Cardiac muscle cell (in vitro differentiated cells and primary cell): ENCODE measurements around the gene THADA. TPM values are rescaled to one million over a fixed set of nuclear protein-coding genes. Genes with fewer than 3 reads are reported as not detected.

ENCODE experiments used
- DNase-seq, 2 donors: peaks; one replicate each; pipeline versions ENCODE4 v3.0.0 to v3.0.0-alpha.2; 2010 to 2017; ENCODE audit warnings: low read depth in 1 of 2, low spot score in 1 of 2
- H3K27ac ChIP-seq: fragments of 200-600 bp; sonication (generic); 2 replicates; pipeline ENCODE4 v1.5.1; 2016
- H3K27me3 ChIP-seq: fragments of 200-600 bp; sonication (generic); 2 replicates; pipeline ENCODE4 v1.6.0; 2016; ENCODE audit warnings: control low read depth
- H3K36me3 ChIP-seq: fragments of 200-600 bp; sonication (generic); 2 replicates; pipeline ENCODE4 v1.5.1; 2016; ENCODE audit warnings: control low read depth
- H3K4me1 ChIP-seq: fragments of 200-600 bp; sonication (generic); 2 replicates; pipeline ENCODE4 v1.8.1; 2017; ENCODE audit warnings: low read depth, mild to moderate bottlenecking, mixed run types
- H3K4me3 ChIP-seq: fragments of 200-600 bp; sonication (generic); 2 replicates; pipeline ENCODE4 v1.5.1; 2016; ENCODE audit warnings: mild to moderate bottlenecking
- H3K9me3 ChIP-seq: fragments of 200-600 bp; sonication (generic); 2 replicates; pipeline ENCODE4 v1.5.1; 2017; ENCODE audit warnings: low read depth, mild to moderate bottlenecking, control low read depth
- CTCF ChIP-seq: IDR thresholded peaks from 2 replicates; pipeline ENCODE4 v1.5.1; 2012; ENCODE audit warnings: low read depth, mild to moderate bottlenecking, low read length
- polyA plus RNA-seq: library from polyadenylated mRNA; unstranded; fragments of >200 nt; fragmentation: Nextera tagmentation; extraction: Ambion mirVana; gene quantifications from 2 replicates; pipeline ENCODE4 v1.2.1, GENCODE V29; 2016
- total RNA-seq: library from RNA; depleted of rRNA; stranded (reverse); fragments of >200 nt; gene quantifications from 2 replicates; pipeline ENCODE4 v1.2.3, GENCODE V29; 2016

THADA gene
- total and polyA plus RNA-seq, 2 experiments from 2014 or later = 11.9 to 17.3 TPM

- no peak overlapping the region for H3K27ac ChIP-seq
- no peaks in the 10 kb centered on the region for H3K27me3 ChIP-seq
- H3K9me3 ChIP-seq = no peaks in the 10 kb centered on the region
- no peak for TF ChIP-seq CTCF
- H3K36me3 ChIP-seq = no peaks in the 10 kb centered on the region
- no peak overlapping the region for H3K4me3 ChIP-seq
- DNase-seq = no peak
- no peaks in the 10 kb centered on the region for H3K4me1 ChIP-seq
Measured at GRCh38 chr2:43491065-43491639, 104.7 kb downstream of the THADA start.

GRCh38 chr2:43490252-43490786 lies 105.5 kb downstream of the THADA start:
- Histone ChIP-seq H3K4me1 (no peaks in the 10 kb centered on the region), H3K36me3 (no peaks in the 10 kb centered on the region), H3K27me3 (no peaks in the 10 kb centered on the region), H3K9me3 (no peaks in the 10 kb centered on the region), H3K27ac (no peak overlapping the region), H3K4me3 (no peak overlapping the region)
- no peak for DNase-seq
- TF ChIP-seq CTCF = no peak

GRCh38 chr2:43488737-43489136 lies 107.1 kb downstream of the THADA start:
- Histone ChIP-seq H3K4me1 (peaks cover 5% of the 10 kb centered on the region), H3K9me3 (no peaks in the 10 kb centered on the region), H3K4me3 (no peak overlapping the region), H3K27me3 (no peaks in the 10 kb centered on the region), H3K27ac (no peak overlapping the region), H3K36me3 (no peaks in the 10 kb centered on the region)
- DNase-seq = no peak
- TF ChIP-seq CTCF = no peak

GRCh38 chr2:43486603-43487002 lies 109.2 kb downstream of the THADA start:
- Histone ChIP-seq H3K4me3 (no peak overlapping the region), H3K9me3 (no peaks in the 10 kb centered on the region), H3K36me3 (no peaks in the 10 kb centered on the region), H3K27me3 (no peaks in the 10 kb centered on the region), H3K27ac (no peak overlapping the region), H3K4me1 (peaks cover 18% of the 10 kb centered on the region)
- DNase-seq = peak in 1 of 2 donors; percentile 34
- TF ChIP-seq CTCF = no peak

GRCh38 chr2:43484323-43484930 lies 111.4 kb downstream of the THADA start:
- Histone ChIP-seq H3K4me3 (no peak overlapping the region), H3K27ac (no peak overlapping the region), H3K36me3 (no peaks in the 10 kb centered on the region), H3K27me3 (no peaks in the 10 kb centered on the region), H3K4me1 (peaks cover 18% of the 10 kb centered on the region), H3K9me3 (no peaks in the 10 kb centered on the region)
- DNase-seq = peak; percentile 81 to 93
- TF ChIP-seq CTCF = peak; percentile 44
